Measurements from ENCODE around the gene AGA.

Gene AGA

DNA sequence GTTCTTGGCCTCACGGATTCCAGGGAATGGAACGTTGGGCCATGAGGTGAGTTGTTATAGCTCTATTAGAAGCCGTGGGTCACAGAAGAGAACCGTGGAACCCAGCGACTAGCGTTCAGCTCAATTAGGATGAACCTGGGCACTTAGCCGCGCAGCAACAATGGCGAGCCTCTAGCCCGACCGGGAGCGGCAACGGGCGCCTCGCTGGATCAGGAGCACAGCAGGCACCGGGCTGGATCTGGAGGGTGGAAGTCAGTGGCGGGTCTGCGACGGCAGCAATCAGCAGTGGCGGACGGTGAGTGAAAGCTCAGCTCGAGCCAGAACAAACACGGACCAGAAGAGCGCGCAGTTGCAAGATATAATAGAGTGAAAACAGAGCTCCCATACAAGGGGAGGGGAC, 34.2 kb downstream of the AGA start:
- Histone ChIP-seq H3K4me3 (ENCODE audit: low read depth in 1 of 2, low read length in 2 of 2) (no peak overlapping the region), H3K27me3 (ENCODE audit: low read depth, low read length) (no peaks in the 10 kb centered on the region), H3K36me3 (ENCODE audit: control insufficient read depth in 1 of 2, insufficient read depth in 2 of 2, low read length in 2 of 2) (no peaks in the 10 kb centered on the region), H3K9me3 (ENCODE audit: control insufficient read depth in 1 of 2, low read length in 2 of 2) (no peaks in the 10 kb centered on the region), H3K27ac (ENCODE audit: low read length) (no peak overlapping the region), H3K4me1 (ENCODE audit: control insufficient read depth in 1 of 2, insufficient read depth in 2 of 2, low read length in 2 of 2) (no peaks in the 10 kb centered on the region)

DNA sequence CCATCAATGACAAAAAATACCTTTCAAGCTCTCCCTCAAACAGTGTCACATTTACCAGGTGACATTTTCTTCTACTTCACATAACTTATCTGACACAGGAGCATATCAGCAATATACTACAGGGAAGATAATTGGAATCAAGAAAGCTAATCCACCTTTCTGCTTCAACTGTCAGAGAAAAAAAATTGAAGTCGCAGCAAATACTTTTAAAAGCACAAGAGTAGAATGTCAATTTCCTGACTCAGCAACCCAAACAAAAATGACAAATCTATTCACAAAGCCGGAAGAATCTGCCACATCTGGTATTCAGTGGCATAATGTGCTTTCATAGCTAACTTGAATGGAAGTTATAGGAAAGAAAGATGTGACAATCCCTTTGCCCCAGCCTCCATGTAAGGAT, 36.7 kb downstream of the AGA start:
- Histone ChIP-seq H3K36me3 (ENCODE audit: control insufficient read depth in 1 of 2, insufficient read depth in 2 of 2, low read length in 2 of 2) (no peaks in the 10 kb centered on the region), H3K4me3 (ENCODE audit: low read depth in 1 of 2, low read length in 2 of 2) (no peak overlapping the region), H3K4me1 (ENCODE audit: control insufficient read depth in 1 of 2, insufficient read depth in 2 of 2, low read length in 2 of 2) (no peaks in the 10 kb centered on the region), H3K27ac (ENCODE audit: low read length) (no peak overlapping the region), H3K9me3 (ENCODE audit: control insufficient read depth in 1 of 2, low read length in 2 of 2) (no peaks in the 10 kb centered on the region), H3K27me3 (ENCODE audit: low read depth, low read length) (no peaks in the 10 kb centered on the region)

- Histone ChIP-seq H3K9me3 (ENCODE audit: control insufficient read depth in 1 of 2, low read length in 2 of 2) (no peaks in the 10 kb centered on the region), H3K4me3 (ENCODE audit: low read depth in 1 of 2, low read length in 2 of 2) (no peak overlapping the region), H3K4me1 (ENCODE audit: control insufficient read depth in 1 of 2, insufficient read depth in 2 of 2, low read length in 2 of 2) (no peaks in the 10 kb centered on the region), H3K36me3 (ENCODE audit: control insufficient read depth in 1 of 2, insufficient read depth in 2 of 2, low read length in 2 of 2) (no peaks in the 10 kb centered on the region), H3K27ac (ENCODE audit: low read length) (no peak overlapping the region), H3K27me3 (ENCODE audit: low read depth, low read length) (no peaks in the 10 kb centered on the region)
These were observed 37.3 kb downstream of the AGA start for GRCh38 chr4:177404986-177405385.

- Histone ChIP-seq H3K9me3 (ENCODE audit: control insufficient read depth in 1 of 2, low read length in 2 of 2) (no peaks in the 10 kb centered on the region), H3K4me1 (ENCODE audit: control insufficient read depth in 1 of 2, insufficient read depth in 2 of 2, low read length in 2 of 2) (no peaks in the 10 kb centered on the region), H3K4me3 (ENCODE audit: low read depth in 1 of 2, low read length in 2 of 2) (no peak overlapping the region), H3K27ac (ENCODE audit: low read length) (no peak overlapping the region), H3K36me3 (ENCODE audit: control insufficient read depth in 1 of 2, insufficient read depth in 2 of 2, low read length in 2 of 2) (no peaks in the 10 kb centered on the region), H3K27me3 (ENCODE audit: low read depth, low read length) (no peaks in the 10 kb centered on the region)
These were observed 37.9 kb downstream of the AGA start for GRCh38 chr4:177404342-177404741.

DNA sequence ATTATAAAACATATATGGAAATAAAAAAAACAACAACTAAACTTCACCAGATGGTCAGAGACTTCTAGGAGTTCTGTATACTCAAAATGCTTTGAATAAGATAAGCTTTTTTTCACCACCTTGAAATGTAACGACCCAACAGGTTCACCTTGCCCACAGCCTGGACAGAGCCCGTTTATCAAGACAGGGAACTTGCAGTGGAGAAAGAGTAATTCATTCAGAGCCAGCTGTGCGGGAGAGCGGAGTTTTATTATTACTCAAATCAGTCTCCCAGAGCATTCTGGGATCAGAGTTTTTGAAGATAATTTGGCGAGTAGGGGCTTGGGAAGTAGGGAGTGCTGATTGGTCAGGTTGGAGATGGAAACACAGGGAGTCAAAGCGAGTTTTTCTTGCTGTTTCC, 38.5 kb downstream of the AGA start:
- no peak overlapping the region for H3K27ac ChIP-seq (ENCODE audit: low read length)

DNA sequence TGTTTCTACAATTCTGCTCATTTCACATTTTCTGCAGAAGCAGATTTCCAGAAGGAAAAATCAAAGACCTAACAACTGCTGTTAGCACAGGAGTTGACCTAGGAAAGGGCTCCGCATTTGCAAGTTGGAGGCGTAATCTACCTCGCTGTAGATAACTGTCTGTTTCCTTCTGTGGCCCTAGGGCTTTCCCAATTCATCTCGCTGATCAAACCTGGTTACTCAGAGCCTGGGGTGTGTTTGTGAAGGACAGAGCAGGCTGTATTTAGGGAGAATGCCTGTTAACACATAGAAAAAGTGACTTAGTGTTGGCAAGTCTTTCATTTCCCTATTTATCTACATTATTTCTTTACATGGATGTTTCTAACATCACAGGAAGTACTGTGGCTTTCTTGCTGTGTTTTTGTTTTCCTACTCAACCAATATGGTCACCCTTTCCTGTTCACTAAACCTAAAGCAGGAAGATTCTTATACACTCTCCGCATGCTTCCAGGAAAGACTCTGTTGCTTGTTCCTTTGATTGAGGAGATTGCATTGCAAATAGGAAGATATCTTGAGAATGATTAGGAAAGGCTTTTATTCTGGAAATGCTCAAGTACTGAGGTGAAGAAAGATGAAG, 40.5 kb downstream of the AGA start:
- Histone ChIP-seq H3K4me3 (ENCODE audit: low read depth in 1 of 2, low read length in 2 of 2) (no peak overlapping the region), H3K9me3 (ENCODE audit: control insufficient read depth in 1 of 2, low read length in 2 of 2) (no peaks in the 10 kb centered on the region), H3K36me3 (ENCODE audit: control insufficient read depth in 1 of 2, insufficient read depth in 2 of 2, low read length in 2 of 2) (no peaks in the 10 kb centered on the region), H3K27me3 (ENCODE audit: low read depth, low read length) (no peaks in the 10 kb centered on the region), H3K4me1 (ENCODE audit: control insufficient read depth in 1 of 2, insufficient read depth in 2 of 2, low read length in 2 of 2) (no peaks in the 10 kb centered on the region), H3K27ac (ENCODE audit: low read length) (no peak overlapping the region)

More for the DNA sequence above, 38.5 kb downstream of the AGA start:
- no peaks in the 10 kb centered on the region for H3K27me3 ChIP-seq (ENCODE audit: low read depth, low read length)
- H3K36me3 ChIP-seq (ENCODE audit: control insufficient read depth in 1 of 2, insufficient read depth in 2 of 2, low read length in 2 of 2), result no peaks in the 10 kb centered on the region
- no peaks in the 10 kb centered on the region for H3K4me1 ChIP-seq (ENCODE audit: control insufficient read depth in 1 of 2, insufficient read depth in 2 of 2, low read length in 2 of 2)
- H3K9me3 ChIP-seq (ENCODE audit: control insufficient read depth in 1 of 2, low read length in 2 of 2), result no peaks in the 10 kb centered on the region
- no peak overlapping the region for H3K4me3 ChIP-seq (ENCODE audit: low read depth in 1 of 2, low read length in 2 of 2)

DNA sequence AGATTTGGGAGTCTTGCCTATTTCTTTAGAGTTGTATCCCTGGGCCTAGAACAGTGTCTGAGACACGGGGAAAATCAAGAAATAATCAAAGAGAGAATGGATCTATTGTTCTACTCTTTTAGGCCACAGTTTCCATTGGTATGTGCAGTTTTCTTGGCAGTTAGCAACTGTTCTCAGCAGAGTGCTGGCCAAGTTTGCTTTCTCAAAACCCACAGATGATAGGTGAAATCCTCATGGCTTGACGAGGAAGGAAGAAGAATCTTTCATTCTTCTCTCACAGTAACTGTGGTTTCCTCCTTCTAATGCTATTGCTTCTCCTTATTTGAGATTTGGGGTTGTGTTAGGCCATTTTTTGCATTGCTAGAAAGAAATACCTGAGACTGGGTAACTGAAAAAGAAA, 42.2 kb downstream of the AGA start:
- Histone ChIP-seq H3K4me1 (ENCODE audit: control insufficient read depth in 1 of 2, insufficient read depth in 2 of 2, low read length in 2 of 2) (no peaks in the 10 kb centered on the region), H3K27ac (ENCODE audit: low read length) (no peak overlapping the region), H3K9me3 (ENCODE audit: control insufficient read depth in 1 of 2, low read length in 2 of 2) (no peaks in the 10 kb centered on the region), H3K36me3 (ENCODE audit: control insufficient read depth in 1 of 2, insufficient read depth in 2 of 2, low read length in 2 of 2) (no peaks in the 10 kb centered on the region), H3K4me3 (ENCODE audit: low read depth in 1 of 2, low read length in 2 of 2) (no peak overlapping the region), H3K27me3 (ENCODE audit: low read depth, low read length) (no peaks in the 10 kb centered on the region)

GRCh38 chr4:177396352-177396751, 45.9 kb downstream of the AGA start:
- H3K9me3 ChIP-seq (ENCODE audit: control insufficient read depth in 1 of 2, low read length in 2 of 2), result no peaks in the 10 kb centered on the region
- H3K27me3 ChIP-seq (ENCODE audit: low read depth, low read length), result no peaks in the 10 kb centered on the region
- H3K4me1 ChIP-seq (ENCODE audit: control insufficient read depth in 1 of 2, insufficient read depth in 2 of 2, low read length in 2 of 2), result no peaks in the 10 kb centered on the region
- H3K27ac ChIP-seq (ENCODE audit: low read length), result no peak overlapping the region
- no peak overlapping the region for H3K4me3 ChIP-seq (ENCODE audit: low read depth in 1 of 2, low read length in 2 of 2)
- no peaks in the 10 kb centered on the region for H3K36me3 ChIP-seq (ENCODE audit: control insufficient read depth in 1 of 2, insufficient read depth in 2 of 2, low read length in 2 of 2)

DNA sequence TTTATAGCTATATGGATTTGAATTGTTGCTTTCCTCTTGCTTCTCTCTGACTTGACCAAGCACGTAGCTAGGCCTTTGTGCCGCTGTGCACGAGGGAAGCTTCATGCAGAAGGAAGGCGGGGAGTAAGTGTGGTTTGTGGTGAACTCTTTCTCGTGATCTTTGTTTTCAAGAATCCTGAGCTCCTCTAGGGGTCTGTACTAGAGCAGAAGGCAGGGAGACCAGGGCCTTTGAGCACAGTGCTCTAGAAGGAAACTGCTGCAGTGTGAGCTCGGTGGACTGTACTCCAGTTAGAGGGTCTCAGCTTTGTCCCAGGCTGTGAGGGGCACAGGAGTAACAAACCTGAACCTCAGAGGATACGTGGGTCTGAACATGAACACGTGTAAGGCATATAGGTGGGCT, 49.0 kb downstream of the AGA start:
- Histone ChIP-seq H3K4me1 (ENCODE audit: control insufficient read depth in 1 of 2, insufficient read depth in 2 of 2, low read length in 2 of 2) (no peaks in the 10 kb centered on the region), H3K9me3 (ENCODE audit: control insufficient read depth in 1 of 2, low read length in 2 of 2) (no peaks in the 10 kb centered on the region), H3K27me3 (ENCODE audit: low read depth, low read length) (no peaks in the 10 kb centered on the region), H3K4me3 (ENCODE audit: low read depth in 1 of 2, low read length in 2 of 2) (no peak overlapping the region), H3K36me3 (ENCODE audit: control insufficient read depth in 1 of 2, insufficient read depth in 2 of 2, low read length in 2 of 2) (no peaks in the 10 kb centered on the region), H3K27ac (ENCODE audit: low read length) (no peak overlapping the region)

DNA sequence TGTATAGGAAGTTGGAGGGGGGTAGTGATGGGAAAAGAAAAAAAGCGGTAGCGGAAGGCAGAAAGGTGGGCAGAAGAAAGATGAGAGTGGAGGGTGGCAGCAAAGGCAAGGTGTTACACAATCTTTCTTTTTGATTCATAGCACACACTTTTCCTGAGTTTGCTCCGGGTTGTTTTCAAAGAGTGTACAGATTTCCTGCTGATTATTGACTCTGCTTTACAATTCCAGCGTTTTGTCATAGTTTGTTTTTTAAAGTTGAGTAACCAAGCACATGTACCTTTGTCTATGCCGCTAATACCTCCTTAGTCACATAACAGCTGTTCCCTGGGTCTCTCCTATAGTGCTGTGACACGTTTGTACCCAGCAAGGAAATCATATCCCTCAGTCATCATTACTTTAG, 50.3 kb downstream of the AGA start:
- H3K36me3 ChIP-seq (ENCODE audit: control insufficient read depth in 1 of 2, insufficient read depth in 2 of 2, low read length in 2 of 2), result no peaks in the 10 kb centered on the region
- no peaks in the 10 kb centered on the region for H3K9me3 ChIP-seq (ENCODE audit: control insufficient read depth in 1 of 2, low read length in 2 of 2)
- H3K27ac ChIP-seq (ENCODE audit: low read length), result no peak overlapping the region
- no peaks in the 10 kb centered on the region for H3K27me3 ChIP-seq (ENCODE audit: low read depth, low read length)
- H3K4me1 ChIP-seq (ENCODE audit: control insufficient read depth in 1 of 2, insufficient read depth in 2 of 2, low read length in 2 of 2), result no peaks in the 10 kb centered on the region
- no peak overlapping the region for H3K4me3 ChIP-seq (ENCODE audit: low read depth in 1 of 2, low read length in 2 of 2)

GRCh38 chr4:177391287-177391686, 51.0 kb downstream of the AGA start:
- H3K4me1 ChIP-seq (ENCODE audit: control insufficient read depth in 1 of 2, insufficient read depth in 2 of 2, low read length in 2 of 2), result no peaks in the 10 kb centered on the region
- H3K9me3 ChIP-seq (ENCODE audit: control insufficient read depth in 1 of 2, low read length in 2 of 2), result no peaks in the 10 kb centered on the region
- no peak overlapping the region for H3K4me3 ChIP-seq (ENCODE audit: low read depth in 1 of 2, low read length in 2 of 2)
- no peak overlapping the region for H3K27ac ChIP-seq (ENCODE audit: low read length)
- H3K36me3 ChIP-seq (ENCODE audit: control insufficient read depth in 1 of 2, insufficient read depth in 2 of 2, low read length in 2 of 2), result no peaks in the 10 kb centered on the region
- H3K27me3 ChIP-seq (ENCODE audit: low read depth, low read length), result no peaks in the 10 kb centered on the region

- Histone ChIP-seq H3K4me3 (ENCODE audit: low read depth in 1 of 2, low read length in 2 of 2) (no peak overlapping the region), H3K9me3 (ENCODE audit: control insufficient read depth in 1 of 2, low read length in 2 of 2) (no peaks in the 10 kb centered on the region)
These were observed 55.9 kb downstream of the AGA start for GRCh38 chr4:177386278-177386815.

More at GRCh38 chr4:177386278-177386815, 55.9 kb downstream of the AGA start:
- H3K36me3 ChIP-seq (ENCODE audit: control insufficient read depth in 1 of 2, insufficient read depth in 2 of 2, low read length in 2 of 2), result no peaks in the 10 kb centered on the region
- no peak overlapping the region for H3K27ac ChIP-seq (ENCODE audit: low read length)
- peaks cover 0 to 2% of the 10 kb centered on the region in 2 donors for H3K4me1 ChIP-seq (ENCODE audit: control insufficient read depth in 1 of 2, insufficient read depth in 2 of 2, low read length in 2 of 2)
- no peaks in the 10 kb centered on the region for H3K27me3 ChIP-seq (ENCODE audit: low read depth, low read length)
